ENCODE measurements around the gene FOXS1.

FOXS1 gene

GRCh38 chr20:31835554-31835953 lies 9.8 kb downstream of the FOXS1 start:
- no peak for DNase-seq (ENCODE audit: low read depth in 1 of 2, low spot score in 1 of 2)
- H3K27me3 ChIP-seq (ENCODE audit: insufficient read depth, poor library complexity, severe bottlenecking): no peaks in the 10 kb centered on the region
- no peak overlapping the region for H3K27ac ChIP-seq (replicated peaks)
- TF ChIP-seq REST (IDR thresholded peaks at IDR 0.05; ENCODE audit: insufficient replicate concordance, low read depth) (no peak), POLR2AphosphoS5 (IDR thresholded peaks at IDR 0.05; ENCODE audit: low read depth) (no peak), CTCF (IDR thresholded peaks at IDR 0.05; ENCODE audit: insufficient read depth, low read length) (no peak), SPI1 (IDR thresholded peaks at IDR 0.05; ENCODE audit: borderline replicate concordance, low read depth) (no peak), GABPA (IDR thresholded peaks at IDR 0.05; ENCODE audit: low read depth) (no peak)
- no peak overlapping the region for H3K4me3 ChIP-seq (replicated peaks; ENCODE audit: insufficient read depth, low read length)

- no peak for DNase-seq (ENCODE audit: low read depth in 1 of 2, low spot score in 1 of 2)
- TF ChIP-seq REST (IDR thresholded peaks at IDR 0.05; ENCODE audit: insufficient replicate concordance, low read depth) (no peak), GABPA (IDR thresholded peaks at IDR 0.05; ENCODE audit: low read depth) (no peak), CTCF (IDR thresholded peaks at IDR 0.05; ENCODE audit: insufficient read depth, low read length) (no peak), POLR2AphosphoS5 (IDR thresholded peaks at IDR 0.05; ENCODE audit: low read depth) (no peak), SPI1 (IDR thresholded peaks at IDR 0.05; ENCODE audit: borderline replicate concordance, low read depth) (no peak)
- no peak overlapping the region for H3K27ac ChIP-seq (replicated peaks)
Measured at GRCh38 chr20:31833931-31834521, 11.4 kb downstream of the FOXS1 start.

GRCh38 chr20:31833130-31833930 lies 12.1 kb downstream of the FOXS1 start:
- peak in 1 of 2 experiments; percentile 54 for DNase-seq (ENCODE audit: low read depth in 1 of 2, low spot score in 1 of 2)
- Histone ChIP-seq H3K27me3 (ENCODE audit: insufficient read depth, poor library complexity, severe bottlenecking) (no peaks in the 10 kb centered on the region), H3K4me3 (replicated peaks; ENCODE audit: insufficient read depth, low read length) (no peak overlapping the region), H3K27ac (replicated peaks) (no peak overlapping the region)
- TF ChIP-seq CTCF (IDR thresholded peaks at IDR 0.05; ENCODE audit: insufficient read depth, low read length): peak; percentile 97
- TF ChIP-seq POLR2AphosphoS5 (IDR thresholded peaks at IDR 0.05; ENCODE audit: low read depth): no peak

More at GRCh38 chr20:31833931-31834521, 11.4 kb downstream of the FOXS1 start:
- Histone ChIP-seq H3K27me3 (ENCODE audit: insufficient read depth, poor library complexity, severe bottlenecking) (no peaks in the 10 kb centered on the region), H3K4me3 (replicated peaks; ENCODE audit: insufficient read depth, low read length) (no peak overlapping the region)
